H9 (cell line): Measurements from ENCODE around the gene BAG3. TPM values are rescaled to one million over a fixed set of nuclear protein-coding genes. Genes with fewer than 3 reads are reported as not detected.

Experiments
- DNase-seq: peaks from one replicate; pipeline ENCODE4 v3.0.0-alpha.2; 2017
- H2AFZ ChIP-seq: one replicate; pipeline ENCODE4 v1.6.1; 2013; ENCODE audit warnings: mild to moderate bottlenecking, low read length, control low read depth, moderate library complexity
- H2AK5ac ChIP-seq: 2 replicates; pipeline ENCODE4 v1.6.1; 2013; ENCODE audit warnings: low read length, control low read depth, mixed read lengths; ENCODE audit not compliant: insufficient read length
- H2BK120ac ChIP-seq: one replicate; pipeline ENCODE4 v1.6.1; 2013; ENCODE audit warnings: low read depth, mild to moderate bottlenecking, low read length, control low read depth, inconsistent platforms; ENCODE audit not compliant: poor library complexity, severe bottlenecking
- H2BK12ac ChIP-seq: 2 replicates; pipeline ENCODE4 v1.6.1; 2013; ENCODE audit warnings: low read length, control low read depth, mixed read lengths, low read depth; ENCODE audit not compliant: insufficient read length
- H2BK15ac ChIP-seq: 2 replicates; pipeline ENCODE4 v1.6.1; 2013; ENCODE audit warnings: low read depth, low read length, control low read depth
- H2BK20ac ChIP-seq: one replicate; pipeline ENCODE4 v1.6.1; 2013; ENCODE audit warnings: low read depth, mild to moderate bottlenecking, low read length, control low read depth, inconsistent platforms; ENCODE audit not compliant: poor library complexity, severe bottlenecking
- H2BK5ac ChIP-seq: 2 replicates; pipeline ENCODE4 v1.6.1; 2013; ENCODE audit warnings: low read length, control low read depth, mixed read lengths; ENCODE audit not compliant: insufficient read length
- H3K14ac ChIP-seq: 2 replicates; pipeline ENCODE4 v1.6.1; 2013; ENCODE audit warnings: low read length, control low read depth; ENCODE audit not compliant: insufficient read depth
- H3K18ac ChIP-seq: 2 replicates; pipeline ENCODE4 v1.6.1; 2013; ENCODE audit warnings: low read depth, mild to moderate bottlenecking, mixed read lengths, low read length, control low read depth; ENCODE audit not compliant: insufficient read length
- H3K23ac ChIP-seq: 2 replicates; pipeline ENCODE4 v1.6.1; 2013; ENCODE audit warnings: low read length, control low read depth, mixed read lengths, low read depth; ENCODE audit not compliant: insufficient read length
- H3K23me2 ChIP-seq: 2 replicates; pipeline ENCODE4 v1.6.1; 2013; ENCODE audit warnings: low read depth, mild to moderate bottlenecking, mixed read lengths, low read length, control low read depth; ENCODE audit not compliant: insufficient read length, poor library complexity, severe bottlenecking
- H3K27ac ChIP-seq: 2 replicates; pipeline ENCODE4 v1.5.1; 2013; ENCODE audit warnings: low read length, control low read depth, mixed read lengths, low read depth; ENCODE audit not compliant: insufficient read length
- H3K27me3 ChIP-seq: 2 replicates; pipeline ENCODE4 v1.6.1; 2013; ENCODE audit warnings: low read length, control low read depth, inconsistent platforms; ENCODE audit not compliant: insufficient read depth
- H3K4ac ChIP-seq: 2 replicates; pipeline ENCODE4 v1.6.1; 2013; ENCODE audit warnings: low read depth, mild to moderate bottlenecking, control low read depth, inconsistent platforms, low read length, moderate library complexity
- H3K4me1 ChIP-seq: 2 replicates; pipeline ENCODE4 v1.6.1; 2013; ENCODE audit warnings: low read length, control low read depth, inconsistent platforms; ENCODE audit not compliant: insufficient read depth
- H3K4me2 ChIP-seq: 2 replicates; pipeline ENCODE4 v1.6.1; 2013; ENCODE audit warnings: low read length, control low read depth, mixed read lengths; ENCODE audit not compliant: insufficient read length, insufficient read depth
- H3K56ac ChIP-seq: 2 replicates; pipeline ENCODE4 v1.6.1; 2013; ENCODE audit warnings: low read depth, mild to moderate bottlenecking, mixed read lengths, low read length, control low read depth; ENCODE audit not compliant: insufficient read length
- H3K79me1 ChIP-seq: 2 replicates; pipeline ENCODE4 v1.6.1; 2013; ENCODE audit warnings: low read depth, mild to moderate bottlenecking, moderate library complexity, low read length, control low read depth, inconsistent platforms; ENCODE audit not compliant: insufficient read depth, poor library complexity, severe bottlenecking
- H3K79me2 ChIP-seq: 2 replicates; pipeline ENCODE4 v1.6.1; 2013; ENCODE audit warnings: low read length, control low read depth, inconsistent platforms; ENCODE audit not compliant: insufficient read depth
- H3K9ac ChIP-seq: 2 replicates; pipeline ENCODE4 v1.6.1; 2013; ENCODE audit warnings: low read length, control low read depth, mixed read lengths; ENCODE audit not compliant: insufficient read length; ENCODE audit errors: extremely low read depth
- H3K9me3 ChIP-seq: one replicate; pipeline ENCODE4 v1.6.1; 2013; ENCODE audit warnings: low read depth, low read length, inconsistent platforms; ENCODE audit not compliant: control insufficient read depth
- H3T11ph ChIP-seq: one replicate; pipeline ENCODE4 v1.6.1; 2013; ENCODE audit warnings: mild to moderate bottlenecking, low read length, control low read depth, inconsistent platforms
- H4K20me1 ChIP-seq: one replicate; pipeline ENCODE4 v1.6.1; 2013; ENCODE audit not compliant: control insufficient read depth, insufficient read length, insufficient read depth
- H4K5ac ChIP-seq: 2 replicates; pipeline ENCODE4 v1.6.1; 2013; ENCODE audit warnings: low read depth, mild to moderate bottlenecking, mixed read lengths, low read length, control low read depth; ENCODE audit not compliant: insufficient read length
- H4K8ac ChIP-seq: replicated peaks from 2 replicates; pipeline ENCODE4 v1.6.1; 2013; ENCODE audit warnings: low read length, control low read depth, mixed read lengths, low read depth; ENCODE audit not compliant: insufficient read length
- H4K91ac ChIP-seq: 2 replicates; pipeline ENCODE4 v1.6.1; 2013; ENCODE audit warnings: low read depth, mild to moderate bottlenecking, moderate library complexity, mixed read lengths, low read length, control low read depth; ENCODE audit not compliant: insufficient read length
- H3K27ac Mint-ChIP-seq, 3 experiments: 2 replicates in 2 of 3; 3 replicates in 1 of 3; pipeline ENCODE4 v1.8.0; 2020 to 2021; ENCODE audit warnings: mixed read lengths in 3 of 3, mild to moderate bottlenecking in 1 of 3, moderate library complexity in 1 of 3
- H3K27me3 Mint-ChIP-seq: 2 replicates; pipeline ENCODE4 v1.8.0; 2021; ENCODE audit warnings: low read depth, mild to moderate bottlenecking, moderate library complexity, mixed read lengths
- H3K36me3 Mint-ChIP-seq, 3 experiments: 2 replicates in 2 of 3; 3 replicates in 1 of 3; pipeline ENCODE4 v1.8.0; 2020 to 2021; ENCODE audit warnings: low read depth in 3 of 3, mixed read lengths in 3 of 3; ENCODE audit not compliant: insufficient read depth in 1 of 3
- H3K4me1 Mint-ChIP-seq, 2 experiments: 2 replicates each; pipeline ENCODE4 v1.8.0; 2020; ENCODE audit warnings: mixed read lengths in 2 of 2
- H3K4me3 Mint-ChIP-seq, 2 experiments: 2 replicates in 1 of 2; 3 replicates in 1 of 2; pipeline ENCODE4 v1.8.0; 2020 to 2021; ENCODE audit warnings: mild to moderate bottlenecking in 2 of 2, mixed read lengths in 2 of 2, moderate library complexity in 1 of 2
- H3K9me3 Mint-ChIP-seq, 2 experiments: 2 replicates in 1 of 2; 3 replicates in 1 of 2; pipeline ENCODE4 v1.8.0; 2020; ENCODE audit warnings: mild to moderate bottlenecking in 2 of 2, mixed read lengths in 2 of 2, moderate library complexity in 1 of 2
- WGBS: extraction: QIAGEN DNeasy Blood & Tissue Kit; methylation state at CpG from one replicate; pipeline ENCODE4 v1.1.7; 2013; ENCODE audit warnings: missing lambda C conversion rate, low lambda C conversion rate, mixed read lengths; ENCODE audit not compliant: insufficient read length; ENCODE audit errors: extremely low coverage; 5-methylcytosine and 5-hydroxymethylcytosine counted together
- total RNA-seq: library from RNA; stranded (reverse); gene quantifications from 2 replicates; pipeline ENCODE4 v1.2.1, GENCODE V29; 2021
- TF ChIP-seq, protein P1 (sequence below): fragments of 200-600 bp; sonication (generic); conservative IDR thresholded peaks from 3 replicates; pipeline ENCODE4 v1.8.0; 2021; ENCODE audit warnings: antibody characterized with exemption, mild to moderate bottlenecking

BAG3 gene
- total RNA-seq, 1 experiment from 2014 or later: 11.4 TPM

DNA sequence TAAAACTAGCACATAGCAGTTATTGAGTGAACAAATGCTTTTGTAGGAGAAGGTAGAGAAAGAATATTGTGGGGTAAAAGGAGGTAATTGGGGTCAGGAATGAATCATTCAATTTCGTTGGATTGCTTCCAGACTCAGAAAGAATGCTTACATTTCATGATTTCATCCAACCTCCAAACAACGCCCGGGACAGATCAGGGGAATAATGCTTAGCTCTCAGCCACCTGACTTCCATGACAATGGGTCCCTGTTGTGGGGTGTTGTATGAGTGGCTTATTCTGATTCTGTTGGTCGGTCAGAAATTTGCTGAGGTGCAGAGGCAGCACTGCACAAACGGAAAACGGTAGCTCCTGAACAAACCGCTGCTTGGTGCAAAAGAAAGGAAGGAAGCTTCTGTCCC is 50.7 kb downstream of the BAG3 start:
- Histone ChIP-seq H4K91ac (no peak overlapping the region), H3K9me3 (no peaks in the 10 kb centered on the region), H3K18ac (no peak overlapping the region), H3K23me2 (no peaks in the 10 kb centered on the region), H4K20me1 (no peaks in the 10 kb centered on the region), H3K4me1 (peaks cover 3% of the 10 kb centered on the region; the same call in 1 of the 2 replicates), H2BK20ac (no peak overlapping the region), H3K56ac (no peak overlapping the region), H4K5ac (no peak overlapping the region), H2BK120ac (no peak overlapping the region), H4K8ac (no peak overlapping the region), H3K27ac (no peak overlapping the region), H3K27me3 (no peaks in the 10 kb centered on the region), H2BK5ac (no peak overlapping the region), H3K79me2 (no peaks in the 10 kb centered on the region), H2AFZ (no peak overlapping the region), H3K9ac (no peak overlapping the region), H3K14ac (no peak overlapping the region), H2AK5ac (no peak overlapping the region), H3K79me1 (no peaks in the 10 kb centered on the region), H2BK12ac (no peak overlapping the region), H2BK15ac (no peak overlapping the region), H3T11ph (no peak overlapping the region), H3K23ac (no peak overlapping the region), H3K4me2 (no peak overlapping the region), H3K4ac (no peak overlapping the region)
- no peaks in the 10 kb centered on the region; the same call in 1 of the 2 replicates for H3K27me3 Mint-ChIP-seq
- peaks cover 7 to 11% of the 10 kb centered on the region in 2 experiments; a peak in 4 of 5 replicates for H3K9me3 Mint-ChIP-seq
- DNase-seq: no peak
- H3K4me3 Mint-ChIP-seq: no peak overlapping the region
- WGBS: no CpG with 5 or more reads among the region's 7 CpGs
- H3K27ac Mint-ChIP-seq: peak overlapping the region in 2 of 3 experiments; percentile 15 to 44; a peak in 3 of 7 replicates
- peaks cover 4 to 9% (median 6%) of the 10 kb centered on the region in 3 experiments; a peak in 6 of 7 replicates for H3K36me3 Mint-ChIP-seq
- H3K4me1 Mint-ChIP-seq: peaks cover 23 to 24% of the 10 kb centered on the region in 2 experiments
- TF ChIP-seq, protein P1, sequence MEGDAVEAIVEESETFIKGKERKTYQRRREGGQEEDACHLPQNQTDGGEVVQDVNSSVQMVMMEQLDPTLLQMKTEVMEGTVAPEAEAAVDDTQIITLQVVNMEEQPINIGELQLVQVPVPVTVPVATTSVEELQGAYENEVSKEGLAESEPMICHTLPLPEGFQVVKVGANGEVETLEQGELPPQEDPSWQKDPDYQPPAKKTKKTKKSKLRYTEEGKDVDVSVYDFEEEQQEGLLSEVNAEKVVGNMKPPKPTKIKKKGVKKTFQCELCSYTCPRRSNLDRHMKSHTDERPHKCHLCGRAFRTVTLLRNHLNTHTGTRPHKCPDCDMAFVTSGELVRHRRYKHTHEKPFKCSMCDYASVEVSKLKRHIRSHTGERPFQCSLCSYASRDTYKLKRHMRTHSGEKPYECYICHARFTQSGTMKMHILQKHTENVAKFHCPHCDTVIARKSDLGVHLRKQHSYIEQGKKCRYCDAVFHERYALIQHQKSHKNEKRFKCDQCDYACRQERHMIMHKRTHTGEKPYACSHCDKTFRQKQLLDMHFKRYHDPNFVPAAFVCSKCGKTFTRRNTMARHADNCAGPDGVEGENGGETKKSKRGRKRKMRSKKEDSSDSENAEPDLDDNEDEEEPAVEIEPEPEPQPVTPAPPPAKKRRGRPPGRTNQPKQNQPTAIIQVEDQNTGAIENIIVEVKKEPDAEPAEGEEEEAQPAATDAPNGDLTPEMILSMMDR: no peak
